ENCODE measurements around the gene CRK. TPM values are rescaled to one million over a fixed set of nuclear protein-coding genes. Genes with fewer than 3 reads are reported as not detected.
"Not testable (repeated sequence)": the region's sequence is repeated elsewhere in the genome, so short reads cannot be mapped to it uniquely, and the experiment has no call there.

CRK gene
- total RNA-seq, 1 donor from 2014 or later = 83.5 TPM

GRCh38 chr17:1421470-1421869, 34.6 kb downstream of the CRK start:
- H3K36me3 Mint-ChIP-seq (ENCODE audit: low read depth, unreplicated experiment) = peaks cover 14% of the 10 kb centered on the region
- Histone ChIP-seq H3K4me3 (ENCODE audit: insufficient read depth, low read depth, low read length) (no peak overlapping the region), H4K20me1 (ENCODE audit: insufficient read depth, low read length) (peaks cover 78% of the 10 kb centered on the region), H2AFZ (ENCODE audit: low read depth, low read length) (no peak overlapping the region), H3K27me3 (ENCODE audit: insufficient read depth, low read length) (no peaks in the 10 kb centered on the region), H3K36me3 (ENCODE audit: insufficient read depth, low read length) (peaks cover 12% of the 10 kb centered on the region), H3K9ac (ENCODE audit: low read length) (no peak overlapping the region), H3K79me2 (ENCODE audit: insufficient read depth, low read length) (peaks cover 42% of the 10 kb centered on the region), H3K4me2 (ENCODE audit: low read length) (no peak overlapping the region), H3K27ac (ENCODE audit: low read depth, low read length) (no peak overlapping the region), H3K4me1 (ENCODE audit: insufficient read depth, low read length) (peaks cover 22% of the 10 kb centered on the region), H3K9me3 (ENCODE audit: insufficient read depth, low read depth, low read length) (no peaks in the 10 kb centered on the region)
- DNase-seq (ENCODE audit: low read depth) (no peak), FAIRE-seq (no peak)
- peaks cover 21% of the 10 kb centered on the region for H3K4me1 Mint-ChIP-seq (ENCODE audit: low read depth, unreplicated experiment)
- no peaks in the 10 kb centered on the region for H3K9me3 Mint-ChIP-seq (ENCODE audit: unreplicated experiment)
- H3K27me3 Mint-ChIP-seq (ENCODE audit: low read depth, unreplicated experiment) = no peaks in the 10 kb centered on the region
- no peak overlapping the region for H3K27ac Mint-ChIP-seq (ENCODE audit: unreplicated experiment)
- peak overlapping the region; percentile 62 for H3K4me3 Mint-ChIP-seq (ENCODE audit: unreplicated experiment)
- TF ChIP-seq EZH2 (IDR thresholded peaks at IDR 0.05; ENCODE audit: insufficient read depth, low read length) (no peak), CTCF (IDR thresholded peaks at IDR 0.05; ENCODE audit: insufficient read depth, low read depth, low read length) (no peak)

- H3K4me1 Mint-ChIP-seq (ENCODE audit: low read depth, unreplicated experiment) = peaks cover 21% of the 10 kb centered on the region
- DNase-seq (ENCODE audit: low read depth) (no peak), FAIRE-seq (no peak)
- no peak overlapping the region for H3K27ac Mint-ChIP-seq (ENCODE audit: unreplicated experiment)
- H3K79me2 ChIP-seq (ENCODE audit: insufficient read depth, low read length) = peaks cover 37% of the 10 kb centered on the region
- H2AFZ ChIP-seq (ENCODE audit: low read depth, low read length) = no peak overlapping the region
- no peak overlapping the region for H3K4me3 ChIP-seq (ENCODE audit: insufficient read depth, low read depth, low read length)
- H3K36me3 Mint-ChIP-seq (ENCODE audit: low read depth, unreplicated experiment) = peaks cover 12% of the 10 kb centered on the region
- no peak overlapping the region for H3K27ac ChIP-seq (ENCODE audit: low read depth, low read length)
- H3K4me3 Mint-ChIP-seq (ENCODE audit: unreplicated experiment) = no peak overlapping the region
- peaks cover 77% of the 10 kb centered on the region for H4K20me1 ChIP-seq (ENCODE audit: insufficient read depth, low read length)
- no peak overlapping the region for H3K9ac ChIP-seq (ENCODE audit: low read length)
- no peaks in the 10 kb centered on the region for H3K27me3 ChIP-seq (ENCODE audit: insufficient read depth, low read length)
- H3K27me3 Mint-ChIP-seq (ENCODE audit: low read depth, unreplicated experiment) = no peaks in the 10 kb centered on the region
- no peaks in the 10 kb centered on the region for H3K9me3 Mint-ChIP-seq (ENCODE audit: unreplicated experiment)
- peaks cover 22% of the 10 kb centered on the region for H3K4me1 ChIP-seq (ENCODE audit: insufficient read depth, low read length)
- H3K36me3 ChIP-seq (ENCODE audit: insufficient read depth, low read length) = peaks cover 12% of the 10 kb centered on the region
- no peak for TF ChIP-seq CTCF (IDR thresholded peaks at IDR 0.05; ENCODE audit: insufficient read depth, low read depth, low read length)
- no peak for TF ChIP-seq EZH2 (IDR thresholded peaks at IDR 0.05; ENCODE audit: insufficient read depth, low read length)
- no peaks in the 10 kb centered on the region for H3K9me3 ChIP-seq (ENCODE audit: insufficient read depth, low read depth, low read length)
- H3K4me2 ChIP-seq (ENCODE audit: low read length) = no peak overlapping the region
Measured at GRCh38 chr17:1420981-1421380, 35.1 kb downstream of the CRK start.

- Histone ChIP-seq H3K4me3 (ENCODE audit: insufficient read depth, low read depth, low read length) (no peak overlapping the region), H3K27ac (ENCODE audit: low read depth, low read length) (no peak overlapping the region), H3K79me2 (ENCODE audit: insufficient read depth, low read length) (peaks cover 29% of the 10 kb centered on the region), H4K20me1 (ENCODE audit: insufficient read depth, low read length) (peaks cover 73% of the 10 kb centered on the region), H3K9me3 (ENCODE audit: insufficient read depth, low read depth, low read length) (no peaks in the 10 kb centered on the region), H3K4me2 (ENCODE audit: low read length) (no peak overlapping the region), H3K4me1 (ENCODE audit: insufficient read depth, low read length) (peaks cover 22% of the 10 kb centered on the region), H3K9ac (ENCODE audit: low read length) (no peak overlapping the region), H3K36me3 (ENCODE audit: insufficient read depth, low read length) (peaks cover 9% of the 10 kb centered on the region), H3K27me3 (ENCODE audit: insufficient read depth, low read length) (no peaks in the 10 kb centered on the region), H2AFZ (ENCODE audit: low read depth, low read length) (no peak overlapping the region)
- Mint-ChIP-seq H3K36me3 (ENCODE audit: low read depth, unreplicated experiment) (peaks cover 9% of the 10 kb centered on the region), H3K4me1 (ENCODE audit: low read depth, unreplicated experiment) (peaks cover 18% of the 10 kb centered on the region), H3K9me3 (ENCODE audit: unreplicated experiment) (no peaks in the 10 kb centered on the region), H3K27me3 (ENCODE audit: low read depth, unreplicated experiment) (no peaks in the 10 kb centered on the region), H3K27ac (ENCODE audit: unreplicated experiment) (no peak overlapping the region), H3K4me3 (ENCODE audit: unreplicated experiment) (no peak overlapping the region)
- no peak for FAIRE-seq
- no peak for DNase-seq (ENCODE audit: low read depth)
- TF ChIP-seq CTCF (IDR thresholded peaks at IDR 0.05; ENCODE audit: insufficient read depth, low read depth, low read length) = no peak
- TF ChIP-seq EZH2 (IDR thresholded peaks at IDR 0.05; ENCODE audit: insufficient read depth, low read length) = no peak
Measured at GRCh38 chr17:1420163-1420562, 35.9 kb downstream of the CRK start.

- H3K4me3 ChIP-seq (ENCODE audit: insufficient read depth, low read depth, low read length); H3K27me3 ChIP-seq (ENCODE audit: insufficient read depth, low read length); H3K36me3 ChIP-seq (ENCODE audit: insufficient read depth, low read length); H3K4me2 ChIP-seq (ENCODE audit: low read length); H3K27me3 Mint-ChIP-seq (ENCODE audit: low read depth, unreplicated experiment); H3K27ac Mint-ChIP-seq (ENCODE audit: unreplicated experiment); H2AFZ ChIP-seq (ENCODE audit: low read depth, low read length); H3K9me3 ChIP-seq (ENCODE audit: insufficient read depth, low read depth, low read length); H3K9me3 Mint-ChIP-seq (ENCODE audit: unreplicated experiment); DNase-seq (ENCODE audit: low read depth); H3K9ac ChIP-seq (ENCODE audit: low read length); FAIRE-seq; H3K4me3 Mint-ChIP-seq (ENCODE audit: unreplicated experiment); H3K27ac ChIP-seq (ENCODE audit: low read depth, low read length): not testable (repeated sequence)
- peaks cover 12% of the 10 kb centered on the region for H3K36me3 Mint-ChIP-seq (ENCODE audit: low read depth, unreplicated experiment)
- peaks cover 12% of the 10 kb centered on the region for H3K4me1 ChIP-seq (ENCODE audit: insufficient read depth, low read length)
- H3K79me2 ChIP-seq (ENCODE audit: insufficient read depth, low read length) = peaks cover 20% of the 10 kb centered on the region
- peaks cover 72% of the 10 kb centered on the region for H4K20me1 ChIP-seq (ENCODE audit: insufficient read depth, low read length)
- H3K4me1 Mint-ChIP-seq (ENCODE audit: low read depth, unreplicated experiment) = peaks cover 15% of the 10 kb centered on the region
Measured at GRCh38 chr17:1418476-1418875, 37.6 kb downstream of the CRK start.

Data from astrocyte (in vitro differentiated cells and primary cell).